ENCODE results near the gene CD83.

- no peak for TF ChIP-seq TAF1 (IDR thresholded peaks at IDR 0.05; ENCODE audit: control insufficient read depth, extremely low read depth, insufficient read depth, low read length, severe bottlenecking)
- TF ChIP-seq POLR2A (conservative IDR thresholded peaks at IDR 0.05), result no peak
- no peak for TF ChIP-seq HNRNPK (IDR thresholded peaks at IDR 0.05; ENCODE audit: low read depth, low read length, poor library complexity, severe bottlenecking)
- no peak for TF ChIP-seq PATZ1 (CRISPR knock-in tag; IDR thresholded peaks at IDR 0.05; ENCODE audit: borderline replicate concordance)
- no peak for TF ChIP-seq ERF (CRISPR knock-in tag; IDR thresholded peaks at IDR 0.05)
- no peak for TF ChIP-seq CTCF (IDR thresholded peaks at IDR 0.05 in 2 of 3, conservative IDR thresholded peaks at IDR 0.05 in 1 of 3; ENCODE audit: insufficient read depth in 2 of 3, low read depth in 1 of 3, low read length in 3 of 3)
- TF ChIP-seq SRF (CRISPR knock-in tag; IDR thresholded peaks at IDR 0.05), result no peak
- TF ChIP-seq RAD51 (IDR thresholded peaks at IDR 0.05; ENCODE audit: borderline replicate concordance, low read depth), result no peak
- no peak for TF ChIP-seq NFXL1 (CRISPR knock-in tag; IDR thresholded peaks at IDR 0.05)
- no peak for TF ChIP-seq ZBTB40 (IDR thresholded peaks at IDR 0.05)
- TF ChIP-seq ZBTB40 (CRISPR knock-in tag; IDR thresholded peaks at IDR 0.05), result no peak
- TF ChIP-seq MAX (CRISPR knock-in tag; IDR thresholded peaks at IDR 0.05), result no peak
- no peak for TF ChIP-seq PHTF2 (CRISPR knock-in tag; IDR thresholded peaks at IDR 0.05)
- TF ChIP-seq ZNF512 (tag; IDR thresholded peaks at IDR 0.05), result no peak
Observed at GRCh38 chr6:14084388-14084787, 33.2 kb upstream of the CD83 start.

Data from K562 (cell line).